Panc1 (cell line): Measurements from ENCODE around the gene EIPR1. TPM values are rescaled to one million over a fixed set of nuclear protein-coding genes. Genes with fewer than 3 reads are reported as not detected.

Source experiments
- ATAC-seq: fragments of 200-7000 bp; cut with Tn5 transposase; 2 replicates; pipeline ENCODE4 v1.9.1; 2020; ENCODE audit warnings: mild to moderate bottlenecking, moderate library complexity
- BruUV-seq: library from RNA; stranded (reverse); fragments of 400-500 nt; replicated peaks from 2 replicates; lab custom pipeline; 2021; lab: Mats Ljungman, UMichigan
- CTCF ChIA-PET: fragments of 300-600 bp; sonication (Branson Sonifier 250); formaldehyde crosslinking; loops from one replicate; lab custom pipeline; 2022; ENCODE audit warnings: antibody characterized with exemption; lab: Charles Lee
- POLR2A ChIA-PET: fragments of 300-600 bp; sonication (Branson Sonifier 250); formaldehyde crosslinking; loops from one replicate; lab custom pipeline; 2022; ENCODE audit warnings: antibody characterized with exemption; lab: Charles Lee
- DNase-seq: peaks from one replicate; pipeline ENCODE4 v3.0.0-alpha.2; 2010; ENCODE audit warnings: low read depth, low spot score
- H3K27ac ChIP-seq: 2 replicates; pipeline ENCODE4 v1.5.1; 2011; ENCODE audit warnings: mild to moderate bottlenecking, low read length, inconsistent platforms
- H3K27me3 ChIP-seq: fragments of 200-500 bp; sonication (Bioruptor generic); 2 replicates; pipeline ENCODE4 v1.6.0; 2014; ENCODE audit warnings: low read length, inconsistent platforms; ENCODE audit not compliant: control insufficient read depth, insufficient read depth
- H3K36me3 ChIP-seq: fragments of 200-500 bp; sonication (Bioruptor generic); 2 replicates; pipeline ENCODE4 v1.5.1; 2014; ENCODE audit warnings: inconsistent platforms, mild to moderate bottlenecking, low read length, moderate library complexity; ENCODE audit not compliant: control insufficient read depth, insufficient read depth
- H3K4me1 ChIP-seq: 2 replicates; pipeline ENCODE4 v1.5.1; 2011; ENCODE audit warnings: inconsistent platforms, mild to moderate bottlenecking, low read length, moderate library complexity; ENCODE audit not compliant: control insufficient read depth, insufficient read depth
- H3K4me3 ChIP-seq, 2 experiments: 2 replicates each; pipeline ENCODE4 v1.5.1; 2011 to 2012; ENCODE audit warnings: low read depth in 2 of 2, low read length in 2 of 2, mild to moderate bottlenecking in 2 of 2, inconsistent platforms in 1 of 2, moderate library complexity in 1 of 2
- H3K9me3 ChIP-seq: fragments of 200-500 bp; sonication (Bioruptor generic); 2 replicates; pipeline ENCODE4 v1.5.1; 2014; ENCODE audit warnings: low read depth, mild to moderate bottlenecking, inconsistent platforms, low read length, moderate library complexity; ENCODE audit not compliant: control insufficient read depth, insufficient read depth
- CTCF ChIP-seq: fragments of 450-650 bp; IDR thresholded peaks from 2 replicates; pipeline ENCODE4 v1.5.1; 2017; ENCODE audit warnings: mild to moderate bottlenecking
- POLR2AphosphoS5 ChIP-seq: IDR thresholded peaks from 2 replicates; pipeline ENCODE4 v1.6.1; 2012; ENCODE audit warnings: mild to moderate bottlenecking, low read depth, low read length, moderate library complexity
- REST ChIP-seq, 2 experiments: IDR thresholded peaks; 2 replicates each; pipeline ENCODE4 v1.6.1; 2011 to 2012; ENCODE audit warnings: low read depth in 2 of 2, control low read depth in 1 of 2, low read length in 1 of 2, mild to moderate bottlenecking in 1 of 2, moderate library complexity in 1 of 2; ENCODE audit not compliant: insufficient read depth in 1 of 2
- SIN3A ChIP-seq: IDR thresholded peaks from 2 replicates; pipeline ENCODE4 v1.6.1; 2012; ENCODE audit warnings: low read depth, mild to moderate bottlenecking, low read length, moderate library complexity, borderline replicate concordance; ENCODE audit not compliant: insufficient read depth
- TCF7L2 ChIP-seq: IDR thresholded peaks from 2 replicates; pipeline ENCODE4 v1.6.1; 2011; ENCODE audit warnings: mild to moderate bottlenecking, low read depth, low read length, inconsistent platforms
- in situ Hi-C: cut with HindIII; loops from 2 replicates; pipeline ENCODE4 v1.10.0; 2016; ENCODE audit warnings: low sequenced_read_pairs, low pct_unique_long_range_greater_than_20kb
- intact Hi-C: fragments of 100-400 bp; cut with micrococcal nuclease; formaldehyde crosslinking; loops from one replicate; pipeline ENCODE4 v1.10.0; 2022; ENCODE audit not compliant: unreplicated experiment
- total RNA-seq: library from RNA; stranded (reverse); gene quantifications from one replicate; pipeline ENCODE4 v1.2.1, GENCODE V29; 2021; ENCODE audit not compliant: unreplicated experiment

The EIPR1 gene
- total RNA-seq, 1 experiment from 2014 or later = 26.7 TPM

DNA sequence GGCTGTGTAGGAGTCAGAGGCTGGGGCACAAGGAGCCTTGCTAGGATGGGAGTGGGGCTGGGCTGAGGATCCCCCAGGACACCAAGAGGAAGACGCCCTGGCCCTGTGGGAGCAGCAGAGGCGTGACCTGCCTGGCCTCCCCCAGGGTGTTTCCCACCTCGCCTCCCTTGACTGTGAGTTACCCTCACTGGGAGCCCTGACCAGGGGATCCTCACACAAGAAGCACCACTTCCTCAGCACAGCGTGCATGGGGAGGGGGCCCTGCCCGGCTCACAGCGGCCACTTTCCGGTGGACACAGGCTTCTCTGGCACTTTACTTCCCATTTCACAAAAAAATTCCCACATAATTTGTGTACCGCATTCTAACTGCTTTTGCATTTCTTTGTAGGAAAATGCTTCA, 187.7 kb downstream of the EIPR1 start:
- Histone ChIP-seq H3K4me3 (no peak overlapping the region), H3K36me3 (0 out of 2 replicates have a peak, but pooled peaks cover 2% of the 10 kb centered on the region), H3K9me3 (no peaks in the 10 kb centered on the region), H3K27ac (no peak overlapping the region), H3K27me3 (no peaks in the 10 kb centered on the region), H3K4me1 (no peaks in the 10 kb centered on the region)
- intact Hi-C loops = no loop called here
- CTCF ChIA-PET = no interaction called here
- in situ Hi-C loops = no loop called here
- ATAC-seq (no peak), DNase-seq (no peak)
- no TSS peak for BruUV-seq
- POLR2A ChIA-PET = no interaction called here
- TF ChIP-seq SIN3A (no peak), CTCF (no peak), TCF7L2 (no peak), REST (IDR thresholded peaks at IDR 0.05; ENCODE audit: insufficient read depth in 1 of 2, low read depth in 2 of 2, low read length in 1 of 2) (no peak), POLR2AphosphoS5 (no peak)

- Histone ChIP-seq H3K27me3 (no peaks in the 10 kb centered on the region), H3K36me3 (0 out of 2 replicates have a peak, but pooled peaks cover 2% of the 10 kb centered on the region), H3K4me1 (no peaks in the 10 kb centered on the region), H3K9me3 (no peaks in the 10 kb centered on the region), H3K27ac (no peak overlapping the region), H3K4me3 (no peak overlapping the region)
- ChIA-PET CTCF (no interaction called here), POLR2A (no interaction called here)
- in situ Hi-C loops (no loop called here), intact Hi-C loops (no loop called here)
- peak; percentile 59 for ATAC-seq
- no TSS peak for BruUV-seq
- TF ChIP-seq TCF7L2 (no peak), REST (IDR thresholded peaks at IDR 0.05; ENCODE audit: insufficient read depth in 1 of 2, low read depth in 2 of 2, low read length in 1 of 2) (no peak), CTCF (no peak), SIN3A (no peak), POLR2AphosphoS5 (no peak)
- no peak for DNase-seq
Measured at GRCh38 chr2:3189076-3189591, 188.5 kb downstream of the EIPR1 start.
